Natural killer cell treated with Interleukin-12 subunit alpha and Interleukin-12 subunit beta and Interleukin-15 and Interleukin-18, amount 100 ng/mL, for 72 hours (primary cell): Measurements from ENCODE around the gene FAR2. TPM values are rescaled to one million over a fixed set of nuclear protein-coding genes. Genes with fewer than 3 reads are reported as not detected.
A peak's percentile ranks its signal among the peaks of the same experiment; 100 is the strongest.
"Not testable (repeated sequence)": the region's sequence is repeated elsewhere in the genome, so short reads cannot be mapped to it uniquely, and the experiment has no call there.

ENCODE experiments used
- ATAC-seq, 2 donors: fragments of 150-1000 bp; cut with Tn5 transposase in 1 of 2; sonication (Bioruptor Pico), chemical (Tn5 transposase) in 1 of 2; 2 replicates each; pipeline ENCODE4 v1.10.0; 2021
- DNase-seq: peaks from one replicate; pipeline ENCODE4 v3.0.0; 2022; ENCODE audit warnings: low spot score
- H3K27ac Mint-ChIP-seq, 2 donors: 1 replicate in 1 of 2; 2 replicates in 1 of 2; pipeline ENCODE4 v1.8.0; 2022; ENCODE audit warnings: mixed read lengths in 2 of 2, mild to moderate bottlenecking in 1 of 2, moderate library complexity in 1 of 2
- H3K27me3 Mint-ChIP-seq, 2 donors: 1 replicate in 1 of 2; 2 replicates in 1 of 2; pipeline ENCODE4 v1.8.0; 2022; ENCODE audit warnings: mixed read lengths in 2 of 2
- H3K36me3 Mint-ChIP-seq: one replicate; pipeline ENCODE4 v1.8.0; 2022; ENCODE audit warnings: mixed read lengths
- H3K4me1 Mint-ChIP-seq, 2 donors: 1 replicate in 1 of 2; 2 replicates in 1 of 2; pipeline ENCODE4 v1.8.0; 2022; ENCODE audit warnings: low read depth in 2 of 2, mixed read lengths in 2 of 2, mild to moderate bottlenecking in 1 of 2
- H3K4me3 Mint-ChIP-seq: one replicate; pipeline ENCODE4 v1.8.0; 2022; ENCODE audit warnings: mixed read lengths
- H3K9me3 Mint-ChIP-seq: 2 replicates; pipeline ENCODE4 v1.8.0; 2022; ENCODE audit warnings: mixed read lengths
- total RNA-seq, 2 donors: library from RNA; stranded (reverse); gene quantifications; one replicate each; pipeline ENCODE4 v1.2.3, GENCODE V29; 2022

The FAR2 gene
- total RNA-seq: 10 to 100 TPM; 13.5 to 38.4 TPM

GRCh38 chr12:29148911-29149690, at the start of gene FAR2:
Gene FAR2, plus strand, starts transcription at chr12:29149278. Its CDS starts 121,172 bp downstream, at chr12:29270450.
- DNase-seq: peak; percentile 67
- peak within 1 kb of the TSS; percentile 97 for H3K4me3 Mint-ChIP-seq
- no peaks in the 10 kb centered on the region for H3K9me3 Mint-ChIP-seq
- peak; percentile 84 to 87 for ATAC-seq
- peaks cover 15 to 38% of the 10 kb centered on the region in 2 donors for H3K4me1 Mint-ChIP-seq
- no peaks in the 10 kb centered on the region for H3K36me3 Mint-ChIP-seq
- peak within 1 kb of the TSS; percentile 89 to 90 for H3K27ac Mint-ChIP-seq
- H3K27me3 Mint-ChIP-seq: peaks cover 0 to 5% of the 10 kb centered on the region in 2 donors

GRCh38 chr12:29102741-29103140, 46.3 kb upstream of the FAR2 start:
- Mint-ChIP-seq H3K4me3 (peak overlapping the region; percentile 74), H3K36me3 (peaks cover 12% of the 10 kb centered on the region), H3K27me3 (no peaks in the 10 kb centered on the region), H3K27ac (peak overlapping the region; percentile 83 to 89), H3K9me3 (peaks cover 11% of the 10 kb centered on the region), H3K4me1 (peaks cover 32 to 43% of the 10 kb centered on the region in 2 donors)
- ATAC-seq: no peak
- DNase-seq: no peak

GRCh38 chr12:29103539-29103974, 45.5 kb upstream of the FAR2 start:
- Mint-ChIP-seq H3K36me3 (peaks cover 10% of the 10 kb centered on the region), H3K27ac (peak overlapping the region; percentile 83 to 89), H3K4me3 (peak overlapping the region; percentile 74), H3K4me1 (peaks cover 32 to 43% of the 10 kb centered on the region in 2 donors), H3K9me3 (peaks cover 11% of the 10 kb centered on the region), H3K27me3 (no peaks in the 10 kb centered on the region)
- peak; percentile 70 for DNase-seq
- ATAC-seq: peak; percentile 94 to 96

- Mint-ChIP-seq H3K36me3 (peaks cover 12% of the 10 kb centered on the region), H3K4me3 (peak overlapping the region; percentile 74), H3K27ac (peak overlapping the region; percentile 83 to 89), H3K27me3 (no peaks in the 10 kb centered on the region), H3K9me3 (peaks cover 8% of the 10 kb centered on the region), H3K4me1 (peaks cover 32 to 43% of the 10 kb centered on the region in 2 donors)
- ATAC-seq (peak; percentile 41 to 58), DNase-seq (no peak)
These were observed 44.6 kb upstream of the FAR2 start for GRCh38 chr12:29104516-29104915.

GRCh38 chr12:29110506-29111442, 38.3 kb upstream of the FAR2 start:
- no peak for DNase-seq
- ATAC-seq: no peak
- peaks cover 7 to 10% of the 10 kb centered on the region in 2 donors for H3K4me1 Mint-ChIP-seq
- no peak overlapping the region for H3K4me3 Mint-ChIP-seq
- no peak overlapping the region for H3K27ac Mint-ChIP-seq
- peaks cover 7% of the 10 kb centered on the region for H3K9me3 Mint-ChIP-seq
- peaks cover 42% of the 10 kb centered on the region for H3K36me3 Mint-ChIP-seq
- peaks cover 3 to 19% of the 10 kb centered on the region in 2 donors for H3K27me3 Mint-ChIP-seq

- Mint-ChIP-seq H3K27me3 (peaks cover 7 to 19% of the 10 kb centered on the region in 2 donors), H3K36me3 (peaks cover 42% of the 10 kb centered on the region), H3K27ac (no peak overlapping the region), H3K9me3 (peaks cover 3% of the 10 kb centered on the region), H3K4me1 (peaks cover 2 to 5% of the 10 kb centered on the region in 2 donors), H3K4me3 (no peak overlapping the region)
- no peak for ATAC-seq
- DNase-seq: no peak
These were observed 36.0 kb upstream of the FAR2 start for GRCh38 chr12:29113101-29113500.

GRCh38 chr12:29116414-29116813, 32.7 kb upstream of the FAR2 start:
- Mint-ChIP-seq H3K27me3 (peaks cover 12 to 13% of the 10 kb centered on the region in 2 donors), H3K27ac (no peak overlapping the region), H3K4me1 (peaks cover under 1 to 2% of the 10 kb centered on the region in 2 donors), H3K9me3 (no peaks in the 10 kb centered on the region), H3K4me3 (no peak overlapping the region), H3K36me3 (peaks cover 18% of the 10 kb centered on the region)
- no peak for ATAC-seq
- no peak for DNase-seq

- H3K27me3 Mint-ChIP-seq: peaks cover 13 to 29% of the 10 kb centered on the region in 2 donors
- H3K4me3 Mint-ChIP-seq: no peak overlapping the region
- peak overlapping the region in 1 of 2 donors; percentile 35 for H3K27ac Mint-ChIP-seq
- peaks cover 0 to 4% of the 10 kb centered on the region in 2 donors for H3K4me1 Mint-ChIP-seq
- DNase-seq: no peak
- no peaks in the 10 kb centered on the region for H3K9me3 Mint-ChIP-seq
- no peaks in the 10 kb centered on the region for H3K36me3 Mint-ChIP-seq
- ATAC-seq: no peak
These were observed 17.5 kb upstream of the FAR2 start for GRCh38 chr12:29131539-29131938.

GRCh38 chr12:29132316-29132715, 16.8 kb upstream of the FAR2 start:
- Mint-ChIP-seq H3K36me3 (no peaks in the 10 kb centered on the region), H3K4me1 (peaks cover 0 to 4% of the 10 kb centered on the region in 2 donors), H3K4me3 (no peak overlapping the region), H3K9me3 (no peaks in the 10 kb centered on the region), H3K27ac (no peak overlapping the region), H3K27me3 (peaks cover 16 to 30% of the 10 kb centered on the region in 2 donors)
- no peak for ATAC-seq
- no peak for DNase-seq

- ATAC-seq: no peak
- no peak overlapping the region for H3K27ac Mint-ChIP-seq
- DNase-seq: no peak
- no peak overlapping the region for H3K4me3 Mint-ChIP-seq
- peaks cover 16 to 31% of the 10 kb centered on the region in 2 donors for H3K27me3 Mint-ChIP-seq
- no peaks in the 10 kb centered on the region for H3K36me3 Mint-ChIP-seq
- H3K9me3 Mint-ChIP-seq: no peaks in the 10 kb centered on the region
- H3K4me1 Mint-ChIP-seq: peaks cover 0 to 4% of the 10 kb centered on the region in 2 donors
These were observed 15.9 kb upstream of the FAR2 start for GRCh38 chr12:29133181-29133580.

- no peak for DNase-seq
- peaks cover 19 to 31% of the 10 kb centered on the region in 2 donors for H3K27me3 Mint-ChIP-seq
These were observed 15.4 kb upstream of the FAR2 start for GRCh38 chr12:29133680-29134079.

GRCh38 chr12:29138256-29138655, 10.8 kb upstream of the FAR2 start:
- peaks cover 12 to 34% of the 10 kb centered on the region in 2 donors for H3K27me3 Mint-ChIP-seq
- not testable (repeated sequence) for ATAC-seq, H3K4me3 Mint-ChIP-seq, H3K27ac Mint-ChIP-seq, H3K9me3 Mint-ChIP-seq, H3K4me1 Mint-ChIP-seq, H3K36me3 Mint-ChIP-seq, DNase-seq

More at GRCh38 chr12:29133680-29134079, 15.4 kb upstream of the FAR2 start:
- Mint-ChIP-seq H3K27ac (no peak overlapping the region), H3K4me3 (no peak overlapping the region), H3K9me3 (no peaks in the 10 kb centered on the region), H3K4me1 (peaks cover 0 to 4% of the 10 kb centered on the region in 2 donors), H3K36me3 (no peaks in the 10 kb centered on the region)
- no peak for ATAC-seq

- H3K36me3 Mint-ChIP-seq, H3K4me1 Mint-ChIP-seq, H3K9me3 Mint-ChIP-seq, DNase-seq, H3K4me3 Mint-ChIP-seq, ATAC-seq: not testable (repeated sequence)
- H3K27me3 Mint-ChIP-seq: peaks cover 12 to 34% of the 10 kb centered on the region in 2 donors
- peak overlapping the region in 1 of 2 donors; percentile 0 for H3K27ac Mint-ChIP-seq
These were observed 10.2 kb upstream of the FAR2 start for GRCh38 chr12:29138855-29139254.
